Activated B cell treated with CpG ODN at 0.5 μM for 24 hours (primary cell): ENCODE data around the gene ABCA13. TPM values are rescaled to one million over a fixed set of nuclear protein-coding genes. Genes with fewer than 3 reads are reported as not detected.

Experiments used
- ATAC-seq: fragments of 200-7000 bp; cut with Tn5 transposase; one replicate; pipeline ENCODE4 v1.10.0; 2021; ENCODE audit warnings: low read depth, mild to moderate bottlenecking, moderate library complexity
- CTCF ChIA-PET: fragments of 350-600 bp; sonication (Branson Sonifier 250); formaldehyde crosslinking; loops from one replicate; lab custom pipeline; 2021; ENCODE audit warnings: antibody characterized with exemption; lab: Charles Lee
- POLR2A ChIA-PET: fragments of 350-600 bp; sonication (Branson Sonifier 250); formaldehyde crosslinking; loops from one replicate; lab custom pipeline; 2021; ENCODE audit warnings: antibody characterized with exemption; lab: Charles Lee
- DNase-seq: peaks from one replicate; pipeline ENCODE4 v3.0.0; 2022
- H3K27ac Mint-ChIP-seq: one replicate; pipeline ENCODE4 v1.8.0; 2020; ENCODE audit warnings: mixed read lengths
- H3K27me3 Mint-ChIP-seq: one replicate; pipeline ENCODE4 v1.8.0; 2021; ENCODE audit warnings: mixed read lengths
- H3K36me3 Mint-ChIP-seq: one replicate; pipeline ENCODE4 v1.8.0; 2021; ENCODE audit warnings: low read depth, mixed read lengths
- H3K4me1 Mint-ChIP-seq: one replicate; pipeline ENCODE4 v1.8.0; 2021; ENCODE audit warnings: mixed read lengths
- H3K4me3 Mint-ChIP-seq: one replicate; pipeline ENCODE4 v1.8.0; 2020; ENCODE audit warnings: mild to moderate bottlenecking, mixed read lengths
- H3K9me3 Mint-ChIP-seq: one replicate; pipeline ENCODE4 v1.8.0; 2020; ENCODE audit warnings: mixed read lengths
- intact Hi-C: fragments of 100-400 bp; cut with micrococcal nuclease; formaldehyde crosslinking; loops from one replicate; pipeline ENCODE4 v1.15.1; 2024
- total RNA-seq: library from RNA; stranded (reverse); gene quantifications from 2 replicates; pipeline ENCODE4 v1.2.3, GENCODE V29; 2022
- TF ChIP-seq, protein P1 (sequence below): fragments of 200-600 bp; IDR thresholded peaks from one replicate; pipeline ENCODE4 v1.8.0; 2022; ENCODE audit warnings: antibody characterized with exemption, mild to moderate bottlenecking

Gene ABCA13
- total RNA-seq, 1 donor from 2014 or later: not detected

DNA sequence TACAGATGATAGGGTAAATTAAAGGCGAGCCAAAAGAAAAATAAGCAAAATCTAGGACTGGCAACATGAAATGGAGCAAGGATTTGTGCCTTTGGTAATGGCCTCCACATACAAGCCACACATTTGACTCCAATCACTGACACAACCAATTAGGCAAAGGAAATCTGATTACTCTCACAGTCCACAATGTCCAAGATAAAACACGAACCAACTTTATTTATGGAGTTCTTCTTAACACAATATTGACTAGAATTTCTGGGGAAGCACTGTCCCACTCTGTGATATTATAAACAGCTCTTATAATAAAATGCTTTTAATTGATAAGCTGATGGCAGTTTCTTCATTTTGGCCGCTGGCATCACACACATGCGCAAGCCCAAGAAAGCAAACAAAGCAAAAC is 334.2 kb downstream of the ABCA13 start:
- Mint-ChIP-seq H3K27ac (no peak overlapping the region), H3K4me3 (no peak overlapping the region), H3K9me3 (no peaks in the 10 kb centered on the region), H3K27me3 (no peaks in the 10 kb centered on the region), H3K4me1 (no peaks in the 10 kb centered on the region), H3K36me3 (no peaks in the 10 kb centered on the region)
- ChIA-PET POLR2A (no interaction called here), CTCF (no interaction called here)
- TF ChIP-seq, protein P1, sequence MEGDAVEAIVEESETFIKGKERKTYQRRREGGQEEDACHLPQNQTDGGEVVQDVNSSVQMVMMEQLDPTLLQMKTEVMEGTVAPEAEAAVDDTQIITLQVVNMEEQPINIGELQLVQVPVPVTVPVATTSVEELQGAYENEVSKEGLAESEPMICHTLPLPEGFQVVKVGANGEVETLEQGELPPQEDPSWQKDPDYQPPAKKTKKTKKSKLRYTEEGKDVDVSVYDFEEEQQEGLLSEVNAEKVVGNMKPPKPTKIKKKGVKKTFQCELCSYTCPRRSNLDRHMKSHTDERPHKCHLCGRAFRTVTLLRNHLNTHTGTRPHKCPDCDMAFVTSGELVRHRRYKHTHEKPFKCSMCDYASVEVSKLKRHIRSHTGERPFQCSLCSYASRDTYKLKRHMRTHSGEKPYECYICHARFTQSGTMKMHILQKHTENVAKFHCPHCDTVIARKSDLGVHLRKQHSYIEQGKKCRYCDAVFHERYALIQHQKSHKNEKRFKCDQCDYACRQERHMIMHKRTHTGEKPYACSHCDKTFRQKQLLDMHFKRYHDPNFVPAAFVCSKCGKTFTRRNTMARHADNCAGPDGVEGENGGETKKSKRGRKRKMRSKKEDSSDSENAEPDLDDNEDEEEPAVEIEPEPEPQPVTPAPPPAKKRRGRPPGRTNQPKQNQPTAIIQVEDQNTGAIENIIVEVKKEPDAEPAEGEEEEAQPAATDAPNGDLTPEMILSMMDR: no peak
- intact Hi-C loops: no loop called here
- ATAC-seq: no peak
- no peak for DNase-seq

DNA sequence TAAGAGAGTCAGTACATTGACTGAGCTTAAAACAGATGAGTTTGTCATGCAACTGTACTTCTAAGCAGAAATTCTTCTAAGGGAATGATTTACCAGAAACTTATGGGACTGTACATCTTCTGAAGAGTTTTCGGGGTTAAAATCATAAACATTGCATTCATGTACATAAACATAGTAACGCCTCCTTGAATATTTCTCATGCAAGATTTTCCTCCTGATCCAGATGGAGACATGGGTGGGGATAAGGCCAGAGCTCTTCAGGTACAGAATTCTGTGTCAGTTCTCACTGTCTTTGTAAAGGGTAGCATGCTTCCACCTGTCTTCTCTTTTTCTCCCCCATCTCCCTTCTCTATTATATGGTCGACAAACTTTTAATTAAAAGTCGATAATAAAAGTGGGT is 335.3 kb downstream of the ABCA13 start:
- ATAC-seq: no peak
- TF ChIP-seq, protein P1: no peak
- CTCF ChIA-PET: no interaction called here
- POLR2A ChIA-PET: no interaction called here
- no peak overlapping the region for H3K4me3 Mint-ChIP-seq
- no peaks in the 10 kb centered on the region for H3K9me3 Mint-ChIP-seq
- H3K27ac Mint-ChIP-seq: no peak overlapping the region
- intact Hi-C loops: no loop called here
- no peaks in the 10 kb centered on the region for H3K27me3 Mint-ChIP-seq
- DNase-seq: no peak
- H3K4me1 Mint-ChIP-seq: no peaks in the 10 kb centered on the region
- no peaks in the 10 kb centered on the region for H3K36me3 Mint-ChIP-seq

DNA sequence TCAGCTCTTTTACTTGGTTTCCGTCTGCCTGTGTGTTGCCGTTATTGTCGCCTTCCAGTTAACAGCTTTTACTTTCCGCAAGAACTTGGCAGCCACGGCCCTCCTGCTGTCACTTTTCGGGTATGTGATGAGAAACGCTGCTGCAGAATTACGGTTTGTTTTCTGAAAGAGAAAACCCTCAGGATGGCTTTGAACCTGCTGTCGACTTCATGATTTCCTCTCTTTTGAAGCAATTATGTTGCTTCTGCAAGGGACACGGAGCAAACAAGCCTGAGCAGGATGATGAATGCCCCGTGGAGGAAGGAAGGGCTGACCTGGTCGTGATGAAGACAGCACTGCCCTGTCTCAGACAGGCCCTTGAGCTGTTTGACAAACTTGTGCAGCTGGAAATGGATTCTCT is 339.8 kb downstream of the ABCA13 start:
- H3K36me3 Mint-ChIP-seq: no peaks in the 10 kb centered on the region
- H3K4me3 Mint-ChIP-seq: no peak overlapping the region
- no peaks in the 10 kb centered on the region for H3K27me3 Mint-ChIP-seq
- H3K4me1 Mint-ChIP-seq: no peaks in the 10 kb centered on the region
- no peak overlapping the region for H3K27ac Mint-ChIP-seq
- TF ChIP-seq, protein P1: no peak
- H3K9me3 Mint-ChIP-seq: no peaks in the 10 kb centered on the region
- POLR2A ChIA-PET: no interaction called here
- intact Hi-C loops: no loop called here
- DNase-seq (no peak), ATAC-seq (no peak)
- CTCF ChIA-PET: no interaction called here

DNA sequence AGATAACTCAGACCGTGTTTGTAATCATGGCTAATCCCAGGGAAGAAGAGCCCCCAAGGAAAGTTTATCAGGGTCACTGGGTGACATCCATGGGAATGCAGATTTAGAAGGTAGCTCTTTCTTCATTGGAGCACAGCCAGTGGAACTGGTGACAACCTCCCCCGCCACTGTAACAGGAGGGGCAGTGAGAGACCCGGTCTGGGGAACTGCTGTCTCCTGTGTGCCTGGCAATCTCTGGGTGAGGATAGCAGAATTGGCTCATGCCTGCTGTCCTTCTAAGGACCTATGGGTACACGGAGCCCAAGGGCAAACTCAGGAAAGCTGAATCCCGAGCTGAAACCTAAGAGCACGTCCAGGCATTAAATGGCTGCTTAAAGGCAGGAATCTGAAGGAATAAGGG is 341.6 kb downstream of the ABCA13 start:
- H3K36me3 Mint-ChIP-seq: no peaks in the 10 kb centered on the region
- ChIA-PET POLR2A (no interaction called here), CTCF (no interaction called here)
- H3K9me3 Mint-ChIP-seq: no peaks in the 10 kb centered on the region
- H3K4me3 Mint-ChIP-seq: no peak overlapping the region
- ATAC-seq (no peak), DNase-seq (no peak)
- no peaks in the 10 kb centered on the region for H3K27me3 Mint-ChIP-seq
- intact Hi-C loops: no loop called here
- no peak overlapping the region for H3K27ac Mint-ChIP-seq
- TF ChIP-seq, protein P1: no peak
- no peaks in the 10 kb centered on the region for H3K4me1 Mint-ChIP-seq

DNA sequence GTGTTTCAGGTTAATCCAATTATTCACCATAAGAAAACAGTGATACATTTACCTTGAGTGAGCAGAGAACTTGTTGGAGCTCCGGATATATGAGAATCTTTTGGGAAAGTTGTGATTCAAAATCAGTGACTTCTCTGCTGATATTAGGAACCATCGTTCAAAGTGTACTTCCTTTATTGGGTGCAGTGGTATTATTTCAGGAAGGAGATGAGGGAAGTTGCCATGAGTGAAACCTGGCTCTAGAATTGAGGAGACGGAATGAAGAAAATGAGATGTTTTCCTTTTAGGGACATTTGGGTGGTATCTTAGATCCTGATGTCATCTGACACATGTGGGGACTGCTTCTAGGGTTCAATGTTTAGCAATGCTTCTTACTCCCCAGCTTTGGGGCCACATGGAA is 343.9 kb downstream of the ABCA13 start:
- H3K36me3 Mint-ChIP-seq: no peaks in the 10 kb centered on the region
- intact Hi-C loops: no loop called here
- H3K4me1 Mint-ChIP-seq: no peaks in the 10 kb centered on the region
- H3K4me3 Mint-ChIP-seq: no peak overlapping the region
- ChIA-PET CTCF (no interaction called here), POLR2A (no interaction called here)
- TF ChIP-seq, protein P1: no peak
- no peaks in the 10 kb centered on the region for H3K9me3 Mint-ChIP-seq
- DNase-seq (no peak), ATAC-seq (no peak)
- H3K27ac Mint-ChIP-seq: no peak overlapping the region
- H3K27me3 Mint-ChIP-seq: no peaks in the 10 kb centered on the region
